Mesothelial cell of epicardium (in vitro differentiated cells): ENCODE measurements around the gene NSG2. TPM values are rescaled to one million over a fixed set of nuclear protein-coding genes. Genes with fewer than 3 reads are reported as not detected.

ENCODE experiments used
- DNase-seq, 2 experiments: peaks; one replicate each; pipeline ENCODE4 v3.0.0; 2021; ENCODE audit warnings: low spot score in 2 of 2; ENCODE audit not compliant: unreplicated experiment in 2 of 2
- H3K27ac Mint-ChIP-seq: 2 replicates; pipeline ENCODE4 v1.8.0; 2021; ENCODE audit warnings: mixed read lengths
- H3K27me3 Mint-ChIP-seq: 2 replicates; pipeline ENCODE4 v1.8.0; 2021; ENCODE audit warnings: low read depth, mixed read lengths
- H3K36me3 Mint-ChIP-seq: 2 replicates; pipeline ENCODE4 v1.8.0; 2021; ENCODE audit warnings: mixed read lengths
- H3K4me1 Mint-ChIP-seq: 2 replicates; pipeline ENCODE4 v1.8.0; 2021; ENCODE audit warnings: mixed read lengths
- H3K4me3 Mint-ChIP-seq: 2 replicates; pipeline ENCODE4 v1.8.0; 2021; ENCODE audit warnings: mild to moderate bottlenecking, moderate library complexity, mixed read lengths
- H3K9me3 Mint-ChIP-seq: 2 replicates; pipeline ENCODE4 v1.8.0; 2021; ENCODE audit warnings: mixed read lengths
- total RNA-seq: library from RNA; stranded (reverse); gene quantifications from 3 replicates; pipeline ENCODE4 v1.2.1, GENCODE V29; 2021
- TF ChIP-seq, protein P1 (sequence below): fragments of 200-600 bp; sonication (generic); IDR thresholded peaks from one replicate; pipeline ENCODE4 v1.5.0; 2021; ENCODE audit warnings: antibody characterized with exemption; ENCODE audit not compliant: unreplicated experiment

Gene NSG2
- total RNA-seq, 1 donor from 2014 or later = not detected

DNA sequence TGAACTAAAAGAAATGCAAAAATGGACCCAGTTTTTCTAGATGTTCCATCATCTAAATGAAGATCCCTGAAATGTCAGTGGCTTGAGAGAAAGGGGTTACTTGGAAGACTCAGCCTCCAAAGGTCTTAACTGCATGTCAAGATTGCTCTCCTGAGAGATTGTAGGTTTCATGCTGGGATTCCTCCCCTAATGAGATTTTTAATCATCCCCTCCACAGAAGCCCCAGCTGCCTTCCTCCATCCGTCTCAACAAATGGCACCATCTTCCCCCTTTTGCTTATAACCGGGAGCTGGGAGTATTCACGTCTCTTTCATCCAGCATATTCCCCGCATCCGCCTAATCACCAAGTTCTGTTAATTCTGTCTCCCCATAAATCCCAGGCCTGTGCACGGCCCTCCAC is 104.5 kb downstream of the NSG2 start:
- Mint-ChIP-seq H3K27me3 (peaks cover 66% of the 10 kb centered on the region), H3K36me3 (peaks cover 3% of the 10 kb centered on the region), H3K27ac (no peak overlapping the region), H3K4me3 (no peak overlapping the region), H3K4me1 (no peaks in the 10 kb centered on the region), H3K9me3 (peaks cover 11% of the 10 kb centered on the region)
- DNase-seq = no peak
- TF ChIP-seq, protein P1, sequence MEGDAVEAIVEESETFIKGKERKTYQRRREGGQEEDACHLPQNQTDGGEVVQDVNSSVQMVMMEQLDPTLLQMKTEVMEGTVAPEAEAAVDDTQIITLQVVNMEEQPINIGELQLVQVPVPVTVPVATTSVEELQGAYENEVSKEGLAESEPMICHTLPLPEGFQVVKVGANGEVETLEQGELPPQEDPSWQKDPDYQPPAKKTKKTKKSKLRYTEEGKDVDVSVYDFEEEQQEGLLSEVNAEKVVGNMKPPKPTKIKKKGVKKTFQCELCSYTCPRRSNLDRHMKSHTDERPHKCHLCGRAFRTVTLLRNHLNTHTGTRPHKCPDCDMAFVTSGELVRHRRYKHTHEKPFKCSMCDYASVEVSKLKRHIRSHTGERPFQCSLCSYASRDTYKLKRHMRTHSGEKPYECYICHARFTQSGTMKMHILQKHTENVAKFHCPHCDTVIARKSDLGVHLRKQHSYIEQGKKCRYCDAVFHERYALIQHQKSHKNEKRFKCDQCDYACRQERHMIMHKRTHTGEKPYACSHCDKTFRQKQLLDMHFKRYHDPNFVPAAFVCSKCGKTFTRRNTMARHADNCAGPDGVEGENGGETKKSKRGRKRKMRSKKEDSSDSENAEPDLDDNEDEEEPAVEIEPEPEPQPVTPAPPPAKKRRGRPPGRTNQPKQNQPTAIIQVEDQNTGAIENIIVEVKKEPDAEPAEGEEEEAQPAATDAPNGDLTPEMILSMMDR = no peak

DNA sequence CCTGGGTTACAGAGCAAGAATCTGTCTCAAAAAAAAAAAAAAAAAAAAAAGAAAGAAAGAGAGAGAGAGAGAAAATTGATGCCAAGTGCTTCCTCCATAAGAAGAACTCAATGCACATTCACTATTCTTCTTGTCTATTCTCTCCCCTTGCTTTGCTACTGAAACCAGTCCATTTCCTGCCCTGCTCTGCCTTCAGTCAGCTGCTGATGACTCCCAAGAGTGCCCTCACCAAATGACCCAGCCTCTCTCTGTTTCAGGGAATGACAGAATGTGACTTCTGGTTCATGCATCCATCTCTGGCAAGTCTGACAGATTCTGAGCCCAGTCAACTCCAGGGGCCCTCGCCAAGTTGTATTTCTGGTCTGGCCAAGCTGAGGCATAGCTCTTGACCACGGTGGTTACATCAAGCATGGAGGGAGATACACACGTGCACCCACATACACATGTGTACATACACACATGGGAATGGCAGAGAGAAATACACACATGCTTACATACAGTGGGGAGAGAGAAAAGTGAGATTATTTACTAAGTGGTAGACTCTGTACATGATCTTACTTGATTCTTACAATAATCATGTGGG is 106.2 kb downstream of the NSG2 start:
- Mint-ChIP-seq H3K36me3 (peaks cover 3% of the 10 kb centered on the region), H3K4me3 (no peak overlapping the region), H3K4me1 (peaks cover 4% of the 10 kb centered on the region), H3K9me3 (peaks cover 19% of the 10 kb centered on the region), H3K27ac (no peak overlapping the region), H3K27me3 (peaks cover 54% of the 10 kb centered on the region)
- peak in 1 of 2 experiments; percentile 19 for DNase-seq
- TF ChIP-seq, protein P1 = no peak

DNA sequence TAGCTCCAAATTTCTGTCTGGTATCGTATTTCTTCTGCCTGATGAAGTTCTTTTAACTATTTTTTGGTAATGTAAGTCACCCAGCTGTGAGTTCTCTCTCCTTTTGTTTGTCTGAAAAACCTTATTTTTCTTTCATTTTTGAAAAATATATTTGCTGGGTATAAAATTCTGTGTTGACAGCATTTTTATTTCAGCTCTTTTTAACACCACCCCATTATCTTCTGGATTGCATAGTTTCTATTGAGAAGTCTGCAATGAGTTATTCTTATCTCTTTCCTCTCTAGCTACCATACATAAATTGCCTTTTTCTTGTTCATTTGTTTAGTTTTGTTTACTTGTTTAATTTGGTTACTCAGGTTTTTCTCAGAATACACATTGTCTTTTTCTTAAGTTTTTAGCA is 109.1 kb downstream of the NSG2 start:
- DNase-seq = no peak
- Mint-ChIP-seq H3K27me3 (peaks cover 29% of the 10 kb centered on the region), H3K9me3 (peaks cover 28% of the 10 kb centered on the region), H3K36me3 (peaks cover 3% of the 10 kb centered on the region), H3K4me1 (peaks cover 4% of the 10 kb centered on the region), H3K4me3 (no peak overlapping the region), H3K27ac (no peak overlapping the region)
- TF ChIP-seq, protein P1 = no peak

DNA sequence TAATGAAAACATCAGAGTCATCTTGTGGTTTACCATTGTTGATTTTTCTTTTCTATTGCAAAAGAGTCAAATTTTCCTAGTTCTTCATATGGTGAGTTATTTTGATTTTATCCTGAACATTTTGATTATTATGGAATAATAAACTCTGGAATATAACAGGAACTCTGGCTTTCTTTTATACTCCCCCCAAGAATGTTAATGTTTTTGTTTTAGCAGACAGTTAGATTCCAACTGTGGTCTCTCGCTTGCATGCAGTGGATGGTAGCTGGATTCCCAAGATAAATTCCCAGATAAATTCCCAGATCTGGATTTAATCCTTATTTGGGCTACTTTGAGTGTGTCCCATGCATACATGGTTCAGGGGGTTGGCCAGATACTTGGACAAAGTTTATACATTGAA is 109.8 kb downstream of the NSG2 start:
- Mint-ChIP-seq H3K27ac (no peak overlapping the region), H3K36me3 (peaks cover 3% of the 10 kb centered on the region), H3K4me1 (peaks cover 4% of the 10 kb centered on the region), H3K27me3 (peaks cover 21% of the 10 kb centered on the region), H3K4me3 (no peak overlapping the region), H3K9me3 (peaks cover 28% of the 10 kb centered on the region)
- TF ChIP-seq, protein P1 = no peak
- no peak for DNase-seq

DNA sequence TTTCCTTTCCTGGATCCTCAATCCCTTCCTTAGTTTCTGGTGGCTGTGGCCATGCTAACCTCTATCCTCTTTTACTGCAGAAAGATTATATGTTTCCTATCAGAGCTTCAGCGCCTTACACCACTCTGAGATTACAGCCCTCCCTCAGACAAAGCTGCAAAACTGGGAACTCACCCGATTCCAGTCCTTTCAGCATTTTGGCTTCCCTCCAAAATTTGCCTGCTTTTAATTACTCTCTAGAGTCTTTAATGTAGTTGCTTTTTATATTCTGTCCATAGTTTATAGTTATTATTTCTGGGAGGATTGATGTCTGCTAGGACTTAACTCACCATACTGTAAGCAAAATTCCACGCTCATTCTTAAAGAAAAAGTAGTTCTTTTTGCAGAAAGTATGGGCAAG is 110.2 kb downstream of the NSG2 start:
- Mint-ChIP-seq H3K36me3 (peaks cover 3% of the 10 kb centered on the region), H3K27ac (no peak overlapping the region), H3K4me3 (no peak overlapping the region), H3K9me3 (peaks cover 28% of the 10 kb centered on the region), H3K4me1 (peaks cover 4% of the 10 kb centered on the region), H3K27me3 (peaks cover 17% of the 10 kb centered on the region)
- no peak for DNase-seq
- TF ChIP-seq, protein P1 = no peak

DNA sequence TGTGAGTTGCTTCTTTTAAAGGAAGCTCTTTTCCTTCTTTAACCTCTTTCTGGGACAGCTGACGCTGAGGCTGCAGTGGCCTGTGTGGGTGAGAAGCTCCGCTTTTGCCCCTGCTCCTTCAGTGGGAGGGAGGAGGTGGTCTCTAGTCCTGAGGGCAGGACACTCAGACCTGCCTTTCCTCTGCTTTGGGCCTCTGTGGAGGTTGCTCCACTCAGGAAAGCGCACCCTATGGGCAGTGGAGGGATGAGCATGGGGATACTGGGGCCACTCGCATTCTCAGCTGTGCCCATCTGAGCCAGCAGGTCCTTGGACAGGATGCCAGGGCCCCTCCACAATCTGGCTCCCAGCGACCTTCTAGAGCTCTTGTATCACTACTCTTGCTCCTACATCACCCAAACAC is 111.5 kb downstream of the NSG2 start:
- peaks cover 3% of the 10 kb centered on the region for H3K36me3 Mint-ChIP-seq
- TF ChIP-seq, protein P1 = no peak
- H3K4me3 Mint-ChIP-seq = no peak overlapping the region
- H3K27ac Mint-ChIP-seq = no peak overlapping the region
- peaks cover 10% of the 10 kb centered on the region for H3K27me3 Mint-ChIP-seq
- H3K4me1 Mint-ChIP-seq = peaks cover 4% of the 10 kb centered on the region
- no peak for DNase-seq
- H3K9me3 Mint-ChIP-seq = peaks cover 28% of the 10 kb centered on the region
